ENCODE results near the gene PTPRN2. TPM values are rescaled to one million over a fixed set of nuclear protein-coding genes. Genes with fewer than 3 reads are reported as not detected.

Gene PTPRN2
- polyA plus RNA-seq, 1 experiment = 0.31 TPM

- CTCF ChIA-PET = no interaction called here
- no peak overlapping the region for H3K4me3 ChIP-seq (ENCODE audit: low read depth, low read length)
- POLR2A ChIA-PET = no interaction called here
- H3K36me3 ChIP-seq (ENCODE audit: control insufficient read depth, insufficient read depth, low read length) = no peaks in the 10 kb centered on the region
- no peak for TF ChIP-seq CTCF (IDR thresholded peaks at IDR 0.05; ENCODE audit: insufficient read depth, low read depth, low read length)
- no peak for DNase-seq (ENCODE audit: low read depth)
- no peaks in the 10 kb centered on the region for H3K27me3 ChIP-seq (ENCODE audit: control insufficient read depth, insufficient read depth, low read length)
Observed at GRCh38 chr7:158395780-158396278, 191.8 kb downstream of the PTPRN2 start.

- no peaks in the 10 kb centered on the region for H3K27me3 ChIP-seq (ENCODE audit: control insufficient read depth, insufficient read depth, low read length)
- ChIA-PET POLR2A (no interaction called here), CTCF (no interaction called here)
- no peak for TF ChIP-seq CTCF (IDR thresholded peaks at IDR 0.05; ENCODE audit: insufficient read depth, low read depth, low read length)
- no peak for DNase-seq (ENCODE audit: low read depth)
- H3K36me3 ChIP-seq (ENCODE audit: control insufficient read depth, insufficient read depth, low read length) = no peaks in the 10 kb centered on the region
- H3K4me3 ChIP-seq (ENCODE audit: low read depth, low read length) = no peak overlapping the region
Observed at GRCh38 chr7:158395349-158395748, 192.3 kb downstream of the PTPRN2 start.

DNA sequence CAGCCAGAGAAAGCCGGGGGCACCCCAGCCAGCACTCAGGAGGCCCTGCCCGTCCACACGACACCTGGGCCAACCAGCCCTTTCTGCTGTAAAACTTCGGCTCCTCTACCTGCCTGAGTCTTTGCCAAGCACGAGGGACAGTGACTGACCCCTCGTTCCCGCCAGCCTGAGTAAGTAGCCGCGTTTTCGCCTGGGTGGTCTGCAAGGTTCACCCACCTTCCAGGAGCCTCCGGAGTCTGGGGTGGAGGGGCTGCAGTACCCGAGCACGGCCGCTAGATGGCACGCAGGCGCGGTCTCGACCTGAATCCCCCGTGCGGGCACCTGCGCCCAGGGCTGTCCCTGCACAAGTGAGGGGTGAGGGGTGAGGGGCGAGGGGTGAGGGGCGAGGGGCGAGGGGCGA lies 192.7 kb downstream of the PTPRN2 start:
- TF ChIP-seq CTCF (IDR thresholded peaks at IDR 0.05; ENCODE audit: insufficient read depth, low read depth, low read length) = peak; percentile 21; the same call in 1 of the 2 replicates
- no peak for DNase-seq (ENCODE audit: low read depth)
- CTCF ChIA-PET = no interaction called here
- Histone ChIP-seq H3K27me3 (ENCODE audit: control insufficient read depth, insufficient read depth, low read length) (no peaks in the 10 kb centered on the region), H3K4me3 (ENCODE audit: low read depth, low read length) (no peak overlapping the region), H3K36me3 (ENCODE audit: control insufficient read depth, insufficient read depth, low read length) (no peaks in the 10 kb centered on the region)
- POLR2A ChIA-PET = no interaction called here

DNA sequence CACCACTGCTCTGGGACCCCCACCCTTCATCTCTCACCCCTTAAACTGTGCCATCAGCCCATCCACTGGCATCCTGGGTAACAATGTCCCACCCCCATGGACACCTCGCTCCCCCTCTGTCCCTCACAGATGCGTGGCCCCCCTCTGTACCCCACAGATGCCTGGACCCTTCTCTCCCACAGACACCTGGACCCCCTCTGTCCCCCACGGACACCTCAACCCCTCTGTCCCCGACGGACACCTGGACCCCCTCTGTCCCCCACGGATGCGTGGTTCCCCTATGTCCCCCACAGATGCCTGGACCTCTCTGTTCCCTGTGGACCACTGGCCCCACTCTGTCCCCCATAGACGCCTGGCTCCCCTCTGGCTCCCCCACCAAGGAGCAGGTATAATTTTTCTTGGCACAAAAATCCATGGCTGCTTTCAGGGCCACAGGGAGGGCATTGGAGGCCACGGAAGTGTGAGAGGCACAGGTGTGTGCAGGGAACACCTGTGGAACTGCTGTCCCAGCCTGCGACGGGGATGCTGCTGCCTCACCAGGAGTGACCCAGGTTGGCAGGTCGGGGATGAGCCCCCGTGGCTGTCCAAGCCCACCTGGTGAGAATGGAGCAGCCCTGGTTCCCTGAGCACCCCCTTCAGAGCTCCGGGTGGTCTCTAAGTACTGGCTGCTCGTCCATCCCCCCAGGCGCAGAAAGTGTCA lies 193.5 kb downstream of the PTPRN2 start:
- ChIA-PET POLR2A (no interaction called here), CTCF (no interaction called here)
- no peaks in the 10 kb centered on the region for H3K36me3 ChIP-seq (ENCODE audit: control insufficient read depth, insufficient read depth, low read length)
- no peak for DNase-seq (ENCODE audit: low read depth)
- no peak for TF ChIP-seq CTCF (IDR thresholded peaks at IDR 0.05; ENCODE audit: insufficient read depth, low read depth, low read length)
- no peaks in the 10 kb centered on the region for H3K27me3 ChIP-seq (ENCODE audit: control insufficient read depth, insufficient read depth, low read length)
- H3K4me3 ChIP-seq (ENCODE audit: low read depth, low read length) = no peak overlapping the region

DNA sequence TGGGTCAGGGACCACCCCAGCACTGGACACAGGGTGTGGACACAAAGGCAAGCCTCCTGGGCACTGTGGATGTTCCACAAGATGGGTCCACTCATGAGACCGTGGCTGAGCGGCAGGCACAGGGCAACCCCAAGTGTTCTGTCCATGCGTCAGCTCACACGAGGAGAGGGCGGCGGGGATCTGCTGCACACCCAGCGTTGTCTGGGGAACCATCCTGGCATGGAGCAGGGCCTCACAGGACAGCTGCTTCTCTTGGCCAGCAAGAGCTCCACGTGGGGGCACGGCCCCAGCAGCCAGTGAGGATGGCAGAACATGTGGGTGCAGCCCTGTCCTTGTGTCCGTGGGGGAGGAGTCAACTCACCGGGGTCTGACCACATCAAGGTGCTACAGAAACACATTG lies 195.4 kb downstream of the PTPRN2 start:
- ChIA-PET POLR2A (no interaction called here), CTCF (no interaction called here)
- Histone ChIP-seq H3K27me3 (ENCODE audit: control insufficient read depth, insufficient read depth, low read length) (no peaks in the 10 kb centered on the region), H3K4me3 (ENCODE audit: low read depth, low read length) (no peak overlapping the region), H3K36me3 (ENCODE audit: control insufficient read depth, insufficient read depth, low read length) (no peaks in the 10 kb centered on the region)
- TF ChIP-seq CTCF (IDR thresholded peaks at IDR 0.05; ENCODE audit: insufficient read depth, low read depth, low read length) = no peak
- no peak for DNase-seq (ENCODE audit: low read depth)

Measured in BJ (cell line).